Measurements from ENCODE around the gene ARHGAP26. TPM values are rescaled to one million over a fixed set of nuclear protein-coding genes. Genes with fewer than 3 reads are reported as not detected.

Gene ARHGAP26
- total RNA-seq, 1 experiment from 2014 or later: 34.5 TPM

GRCh38 chr5:142920849-142921612 lies 150.9 kb downstream of the ARHGAP26 start:
- Histone ChIP-seq H3K4me1 (ENCODE audit: control insufficient read depth in 1 of 2, insufficient read depth in 2 of 2, low read length in 2 of 2) (no peaks in the 10 kb centered on the region), H2AFZ (ENCODE audit: low read depth, low read length, poor library complexity, severe bottlenecking) (no peak overlapping the region), H3K36me3 (ENCODE audit: control insufficient read depth in 1 of 2, insufficient read depth in 2 of 2, low read length in 2 of 2) (0 out of 4 replicates have a peak, but pooled peaks cover 0 to 2% of the 10 kb centered on the region in 2 experiments), H3K9ac (ENCODE audit: low read length) (no peak overlapping the region), H3K79me2 (ENCODE audit: insufficient read depth, low read length) (no peaks in the 10 kb centered on the region), H3K4me3 (replicated peaks in 1 of 2; ENCODE audit: low read depth in 1 of 2, low read length in 2 of 2) (no peak overlapping the region), H3K9me2 (ENCODE audit: insufficient read depth) (no peaks in the 10 kb centered on the region), H3K4me2 (ENCODE audit: low read length) (no peak overlapping the region), H3K9me3 (ENCODE audit: control insufficient read depth in 1 of 2, insufficient read depth in 1 of 2, low read depth in 1 of 2, low read length in 2 of 2) (no peaks in the 10 kb centered on the region), H4K20me1 (ENCODE audit: insufficient read depth) (no peaks in the 10 kb centered on the region), H3K27me3 (ENCODE audit: insufficient read depth, low read length) (no peaks in the 10 kb centered on the region), H3K27ac (ENCODE audit: low read depth, low read length) (no peak overlapping the region)
- ATAC-seq: no peak
- POLR2A ChIA-PET: no interaction called here
- no TSS peak for BruUV-seq (replicated peaks)
- no peak for DNase-seq (ENCODE audit: low read depth, low spot score)
- RAD21 ChIA-PET (ENCODE audit: low non-redundant PET in 1 of 2, low total read pairs in 2 of 2, uncharacterized antibody in 2 of 2, unreplicated experiment in 2 of 2): no interaction called here
- intact Hi-C loops (cut with micrococcal nuclease): loop anchor here (5.0 kb wide), 2 partner anchors 1046 to 1261 kb away; no protein-coding TSS in a partner anchor
- TF ChIP-seq FOSL1 (IDR thresholded peaks at IDR 0.05; ENCODE audit: low read depth): no peak
- TF ChIP-seq SP1 (IDR thresholded peaks at IDR 0.05; ENCODE audit: low read depth): no peak
- no peak for TF ChIP-seq SIN3A (IDR thresholded peaks at IDR 0.05; ENCODE audit: low read depth)
- no peak for TF ChIP-seq JUND (IDR thresholded peaks at IDR 0.05)
- no peak for TF ChIP-seq RAD21 (IDR thresholded peaks at IDR 0.05; ENCODE audit: low read depth)
- TF ChIP-seq MAX (IDR thresholded peaks at IDR 0.05): no peak
- TF ChIP-seq CEBPB (IDR thresholded peaks at IDR 0.05; ENCODE audit: low read depth): no peak
- TF ChIP-seq EZH2phosphoT487 (IDR thresholded peaks at IDR 0.05; ENCODE audit: borderline replicate concordance): no peak
- no peak for TF ChIP-seq CBX3 (IDR thresholded peaks at IDR 0.05; ENCODE audit: low read depth)
- no peak for TF ChIP-seq CTCF (IDR thresholded peaks at IDR 0.05 in 2 of 3, conservative IDR thresholded peaks at IDR 0.05 in 1 of 3; ENCODE audit: borderline replicate concordance in 1 of 3, insufficient read depth in 1 of 3, low read depth in 2 of 3, low read length in 2 of 3)
- TF ChIP-seq POLR2AphosphoS5 (IDR thresholded peaks at IDR 0.05; ENCODE audit: low read depth, low read length): no peak
- no peak for TF ChIP-seq EGR1 (IDR thresholded peaks at IDR 0.05; ENCODE audit: low read depth)
- no peak for TF ChIP-seq REST (IDR thresholded peaks at IDR 0.05; ENCODE audit: low read depth)
- TF ChIP-seq POLR2A (IDR thresholded peaks at IDR 0.05; ENCODE audit: borderline replicate concordance, extremely low read depth, insufficient read depth, insufficient read length): no peak
- TF ChIP-seq ZNF274 (IDR thresholded peaks at IDR 0.05; ENCODE audit: low read depth, low read length): no peak
- TF ChIP-seq ZBTB33 (IDR thresholded peaks at IDR 0.05; ENCODE audit: extremely low read depth, insufficient replicate concordance, low read length): no peak
- no peak for TF ChIP-seq ZFX (IDR thresholded peaks at IDR 0.05)
- no peak for TF ChIP-seq EZH2 (IDR thresholded peaks at IDR 0.05)
- no peak for TF ChIP-seq YY1 (IDR thresholded peaks at IDR 0.05; ENCODE audit: extremely low read depth, insufficient replicate concordance, low read depth, low read length)
- no peak for TF ChIP-seq ATF3 (IDR thresholded peaks at IDR 0.05)
- CTCF ChIA-PET: interaction anchor here (0.5 to 1.7 kb wide), 3 partner anchors 32 to 478 kb away, joined by 3 to 7 read pairs (median 3); no protein-coding TSS in a partner anchor
